HFF-Myc (cell line): Measurements from ENCODE around the gene SFSWAP.

Source experiments
- DNase-seq: peaks from one replicate; pipeline ENCODE4 v3.0.0-alpha.2; 2011; ENCODE audit warnings: low read depth; ENCODE audit errors: extremely low read depth
- H3K4me3 ChIP-seq: replicated peaks from 2 replicates; pipeline ENCODE4 v1.5.1; 2011; ENCODE audit warnings: low read depth, mild to moderate bottlenecking, control low read depth, low read length
- CTCF ChIP-seq: IDR thresholded peaks from 2 replicates; pipeline ENCODE4 v1.5.1; 2012; ENCODE audit warnings: mild to moderate bottlenecking, low read depth, low read length, control low read depth; ENCODE audit errors: missing control alignments

Gene SFSWAP

DNA sequence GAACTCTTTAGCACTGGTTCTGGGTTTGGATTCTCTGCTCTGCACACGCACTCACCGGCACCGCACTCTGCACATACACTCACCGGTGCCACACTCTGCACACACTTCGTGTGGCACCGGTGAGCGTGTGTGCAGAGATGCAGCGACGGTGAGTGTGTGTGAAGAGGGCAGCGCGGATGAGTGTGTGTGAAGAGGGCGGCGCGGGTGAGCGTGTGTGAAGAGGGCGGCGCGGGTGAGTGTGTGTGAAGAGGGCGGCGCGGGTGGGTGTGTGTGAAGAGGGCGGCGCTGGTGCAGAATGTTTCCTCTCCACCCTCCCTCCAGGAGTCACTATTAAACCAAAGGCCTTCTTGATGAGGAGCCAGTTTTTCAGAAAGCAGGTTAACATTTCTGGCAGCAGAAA is 68.1 kb downstream of the SFSWAP start:
- no peak overlapping the region for H3K4me3 ChIP-seq
- DNase-seq: no peak
- TF ChIP-seq CTCF: no peak

GRCh38 chr12:131782061-131782460 is 71.2 kb downstream of the SFSWAP start:
- H3K4me3 ChIP-seq: no peak overlapping the region
- DNase-seq: no peak
- no peak for TF ChIP-seq CTCF

- peak; percentile 83 for DNase-seq
- TF ChIP-seq CTCF: no peak
These were observed 73.1 kb downstream of the SFSWAP start for GRCh38 chr12:131783915-131784541.

GRCh38 chr12:131784909-131785762 is 74.2 kb downstream of the SFSWAP start:
- H3K4me3 ChIP-seq: no peak overlapping the region
- no peak for DNase-seq
- TF ChIP-seq CTCF: no peak

More at GRCh38 chr12:131783915-131784541, 73.1 kb downstream of the SFSWAP start:
- no peak overlapping the region for H3K4me3 ChIP-seq

GRCh38 chr12:131785763-131786330 is 75.0 kb downstream of the SFSWAP start:
- no peak overlapping the region for H3K4me3 ChIP-seq
- no peak for DNase-seq
- no peak for TF ChIP-seq CTCF

DNA sequence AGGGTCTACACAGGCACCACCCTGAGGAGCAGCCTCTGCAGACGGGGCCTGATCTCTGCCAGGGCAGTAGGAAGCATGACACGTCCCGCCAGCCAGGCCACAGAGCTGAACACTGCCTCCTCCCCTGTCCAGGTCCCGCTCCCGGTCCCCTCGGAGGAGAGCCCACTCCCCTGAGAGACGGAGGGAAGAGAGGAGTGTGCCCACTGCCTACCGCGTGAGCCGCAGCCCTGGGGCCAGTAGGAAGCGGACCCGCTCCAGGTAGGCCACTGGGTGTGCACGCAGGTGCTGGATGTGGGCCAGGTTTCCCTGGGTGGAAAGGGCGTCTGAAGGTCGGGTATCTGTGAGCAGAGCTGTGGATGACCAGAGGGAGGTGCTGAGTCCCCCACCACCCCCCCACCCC is 75.4 kb downstream of the SFSWAP start:
- H3K4me3 ChIP-seq: no peak overlapping the region
- TF ChIP-seq CTCF: no peak
- DNase-seq: no peak
